HG03064 (cell line): ENCODE measurements around the gene SLC40A1.

Experiments
- ATAC-seq: cut with Tn5 transposase; IDR thresholded peaks from one replicate; pipeline ENCODE4 v1.9.1; 2021; ENCODE audit warnings: low read depth; ENCODE audit not compliant: unreplicated experiment

The SLC40A1 gene

DNA sequence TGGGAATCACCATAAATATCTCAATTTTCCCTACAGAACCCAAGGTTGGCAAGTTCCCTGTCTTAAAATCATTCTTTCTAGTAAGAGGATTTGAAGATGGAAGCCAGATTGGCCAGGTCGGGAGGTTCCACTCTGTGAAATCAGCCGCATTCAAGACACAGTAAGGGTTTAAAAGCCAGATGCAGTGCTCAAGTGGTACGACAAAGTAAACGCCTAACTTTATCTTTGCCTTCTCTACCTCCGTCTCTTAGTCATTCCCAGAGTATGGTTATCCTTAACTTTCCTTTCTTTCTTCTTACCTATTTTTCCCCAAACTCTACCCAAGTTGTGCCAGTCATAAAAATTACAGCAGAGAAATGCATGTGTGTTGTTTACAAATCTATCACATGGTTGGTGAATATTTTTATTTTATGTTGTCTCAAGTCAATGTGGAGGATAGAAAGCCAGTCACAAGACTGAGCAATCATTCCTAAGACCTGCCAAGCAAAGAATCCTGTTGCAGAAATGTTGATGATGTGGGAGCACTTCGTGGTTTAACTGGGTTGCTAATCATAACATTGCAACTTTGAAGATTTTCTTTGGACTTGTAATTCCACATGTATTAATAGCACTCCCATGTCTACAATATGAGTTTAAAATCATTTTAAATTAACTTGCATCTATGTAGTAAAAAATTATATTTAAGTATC lies 62.6 kb downstream of the SLC40A1 start:
- no peak for ATAC-seq

DNA sequence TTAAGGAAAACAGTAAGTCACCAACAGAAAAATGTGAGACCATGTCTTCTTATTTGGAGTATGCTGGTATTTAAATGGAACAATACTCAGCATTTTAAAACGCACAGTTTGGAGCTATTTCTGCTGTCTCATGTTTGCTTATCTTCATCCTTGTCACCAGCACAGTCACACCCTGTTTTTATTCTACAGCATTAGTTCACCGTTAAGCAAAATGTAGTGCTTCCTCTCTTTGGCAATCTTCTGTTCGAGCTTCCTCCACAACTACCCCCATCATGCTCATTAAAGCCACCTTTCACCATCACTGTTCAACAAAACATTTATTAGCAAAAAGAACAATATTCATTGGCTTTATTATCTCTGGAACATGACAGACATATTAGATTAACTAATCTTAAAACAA lies 64.0 kb downstream of the SLC40A1 start:
- ATAC-seq = no peak

GRCh38 chr2:189515264-189515663 lies 65.3 kb downstream of the SLC40A1 start:
- ATAC-seq = no peak

DNA sequence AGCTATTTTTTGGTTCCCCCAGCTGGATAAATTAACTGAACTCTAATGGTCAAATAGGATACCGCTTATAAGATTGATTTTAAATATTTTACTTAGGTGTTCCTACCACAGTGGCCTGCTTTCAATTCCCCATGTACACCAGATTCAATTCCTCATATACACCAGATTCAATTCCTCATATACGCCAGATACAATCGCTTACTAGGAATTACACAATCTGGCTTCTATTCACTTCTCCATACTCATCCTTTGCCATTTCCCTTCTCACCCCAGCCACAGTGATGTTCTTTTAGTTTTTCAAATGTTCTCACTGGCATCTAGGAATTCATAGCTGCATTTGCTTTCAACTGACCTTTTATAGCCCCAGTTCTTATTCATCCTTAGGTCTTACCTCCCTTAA lies 66.5 kb downstream of the SLC40A1 start:
- no peak for ATAC-seq

DNA sequence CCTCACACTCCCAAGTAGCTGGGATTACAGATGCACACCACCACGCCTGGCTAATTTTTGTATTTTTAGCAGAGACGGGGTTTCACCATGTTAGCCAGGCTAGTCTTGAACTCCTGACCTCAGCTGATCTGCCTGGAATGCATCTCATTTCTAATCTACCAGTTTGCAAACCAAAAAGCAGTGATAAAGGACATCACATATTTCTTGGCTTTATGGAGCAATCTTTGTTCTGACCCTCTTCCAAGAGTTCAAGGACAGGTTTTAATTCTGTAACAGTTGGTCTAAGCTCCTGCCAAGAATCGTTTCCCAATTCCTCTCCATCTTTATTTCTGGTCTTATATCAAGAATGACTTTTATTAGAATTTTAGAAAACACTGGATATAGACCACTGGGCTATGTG lies 67.7 kb downstream of the SLC40A1 start:
- ATAC-seq = no peak

GRCh38 chr2:189511960-189512319 lies 68.6 kb downstream of the SLC40A1 start:
- ATAC-seq = no peak

DNA sequence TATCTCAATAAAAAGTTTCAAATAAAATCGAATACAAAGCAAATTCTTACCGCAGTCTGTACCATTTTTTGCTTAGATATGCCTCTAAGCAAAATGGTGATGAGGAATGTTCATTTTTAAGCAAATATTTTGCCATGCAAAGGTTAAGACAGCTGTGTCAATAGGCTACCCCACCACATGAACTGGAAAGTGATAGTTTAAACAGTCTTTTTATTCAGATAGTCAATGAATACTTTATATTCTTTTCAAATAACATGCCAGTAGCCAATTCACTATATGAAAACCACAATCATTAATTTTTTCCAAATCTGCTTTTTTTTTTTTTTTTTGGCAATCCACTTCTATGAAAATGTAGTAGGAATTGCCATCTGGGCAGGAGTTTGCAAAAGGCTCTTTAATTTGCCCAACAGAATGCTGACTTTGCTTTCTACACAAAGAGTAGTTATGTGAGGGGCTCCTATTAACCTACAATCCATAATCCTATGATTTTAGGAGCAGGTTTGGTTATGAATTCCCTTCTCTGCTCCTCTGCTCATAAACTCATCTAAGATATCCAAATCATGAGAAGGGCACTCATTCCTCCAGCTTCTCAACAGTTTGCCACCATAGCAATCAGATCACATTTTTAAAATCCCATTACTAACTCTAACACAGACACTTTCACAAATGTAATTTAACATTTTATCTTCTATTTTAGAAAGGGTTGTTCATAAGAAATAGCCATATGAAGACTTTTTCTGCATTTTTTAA lies 69.2 kb downstream of the SLC40A1 start:
- ATAC-seq = no peak
